ENCODE measurements around the gene BCL2. TPM values are rescaled to one million over a fixed set of nuclear protein-coding genes. Genes with fewer than 3 reads are reported as not detected.

Gene BCL2
- total RNA-seq, 4 donors from 2014 or later: 16.1 to 61.1 (median 36.9) TPM

DNA sequence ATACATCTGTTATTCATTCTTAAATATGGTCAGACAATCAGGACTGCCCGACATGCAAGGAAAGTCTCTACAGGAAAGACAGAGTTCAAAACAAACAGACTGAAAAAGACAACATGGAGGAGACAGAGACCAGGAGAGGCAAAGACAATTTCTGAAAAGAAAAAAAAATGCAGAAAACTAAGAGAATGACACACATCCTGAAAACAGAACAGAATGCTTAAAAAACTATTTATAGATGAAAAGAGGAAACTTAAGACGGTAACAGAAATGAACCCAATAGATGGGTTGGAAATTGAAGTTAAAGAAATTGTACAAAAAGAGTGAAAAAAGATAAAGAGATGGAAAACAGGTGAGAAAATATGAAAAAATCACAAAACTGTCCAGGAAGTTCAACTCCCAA is 95.7 kb downstream of the BCL2 start:
- H3K36me3 ChIP-seq: no peaks in the 10 kb centered on the region
- no peak for DNase-seq
- TF ChIP-seq, protein P1, sequence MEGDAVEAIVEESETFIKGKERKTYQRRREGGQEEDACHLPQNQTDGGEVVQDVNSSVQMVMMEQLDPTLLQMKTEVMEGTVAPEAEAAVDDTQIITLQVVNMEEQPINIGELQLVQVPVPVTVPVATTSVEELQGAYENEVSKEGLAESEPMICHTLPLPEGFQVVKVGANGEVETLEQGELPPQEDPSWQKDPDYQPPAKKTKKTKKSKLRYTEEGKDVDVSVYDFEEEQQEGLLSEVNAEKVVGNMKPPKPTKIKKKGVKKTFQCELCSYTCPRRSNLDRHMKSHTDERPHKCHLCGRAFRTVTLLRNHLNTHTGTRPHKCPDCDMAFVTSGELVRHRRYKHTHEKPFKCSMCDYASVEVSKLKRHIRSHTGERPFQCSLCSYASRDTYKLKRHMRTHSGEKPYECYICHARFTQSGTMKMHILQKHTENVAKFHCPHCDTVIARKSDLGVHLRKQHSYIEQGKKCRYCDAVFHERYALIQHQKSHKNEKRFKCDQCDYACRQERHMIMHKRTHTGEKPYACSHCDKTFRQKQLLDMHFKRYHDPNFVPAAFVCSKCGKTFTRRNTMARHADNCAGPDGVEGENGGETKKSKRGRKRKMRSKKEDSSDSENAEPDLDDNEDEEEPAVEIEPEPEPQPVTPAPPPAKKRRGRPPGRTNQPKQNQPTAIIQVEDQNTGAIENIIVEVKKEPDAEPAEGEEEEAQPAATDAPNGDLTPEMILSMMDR (IDR thresholded peaks at IDR 0.05): no peak
- no peak for TF ChIP-seq POLR2A (IDR thresholded peaks at IDR 0.05)
- intact Hi-C loops (cut with DNase I; ENCODE audit: low total_unique reads): no loop called here
- H3K27me3 ChIP-seq: no peaks in the 10 kb centered on the region
- H3K9me3 ChIP-seq: no peaks in the 10 kb centered on the region
- no peaks in the 10 kb centered on the region for H3K4me1 ChIP-seq
- no peak overlapping the region for H3K27ac ChIP-seq
- no peak overlapping the region for H3K4me3 ChIP-seq

GRCh38 chr18:63220903-63221302 is 98.7 kb downstream of the BCL2 start:
- Histone ChIP-seq H3K9me3 (no peaks in the 10 kb centered on the region), H3K4me3 (no peak overlapping the region), H3K36me3 (no peaks in the 10 kb centered on the region), H3K27me3 (no peaks in the 10 kb centered on the region), H3K4me1 (no peaks in the 10 kb centered on the region), H3K27ac (no peak overlapping the region)
- TF ChIP-seq, protein P1 (IDR thresholded peaks at IDR 0.05): no peak
- no peak for TF ChIP-seq POLR2A (IDR thresholded peaks at IDR 0.05)
- no peak for DNase-seq
- intact Hi-C loops (cut with DNase I; ENCODE audit: low total_unique reads): no loop called here

- no peak for DNase-seq
- intact Hi-C loops (cut with DNase I; ENCODE audit: low total_unique reads): no loop called here
- Histone ChIP-seq H3K36me3 (no peaks in the 10 kb centered on the region), H3K4me3 (no peak overlapping the region), H3K4me1 (no peaks in the 10 kb centered on the region), H3K9me3 (no peaks in the 10 kb centered on the region), H3K27me3 (no peaks in the 10 kb centered on the region), H3K27ac (no peak overlapping the region)
- no peak for TF ChIP-seq POLR2A (IDR thresholded peaks at IDR 0.05)
- TF ChIP-seq, protein P1 (IDR thresholded peaks at IDR 0.05): no peak
Measured at GRCh38 chr18:63218472-63218871, 101.1 kb downstream of the BCL2 start.

- Histone ChIP-seq H3K4me1 (no peaks in the 10 kb centered on the region), H3K27me3 (no peaks in the 10 kb centered on the region), H3K4me3 (no peak overlapping the region), H3K36me3 (no peaks in the 10 kb centered on the region), H3K27ac (no peak overlapping the region), H3K9me3 (no peaks in the 10 kb centered on the region)
- no peak for TF ChIP-seq POLR2A (IDR thresholded peaks at IDR 0.05)
- TF ChIP-seq, protein P1 (IDR thresholded peaks at IDR 0.05): no peak
- no peak for DNase-seq
- intact Hi-C loops (cut with DNase I; ENCODE audit: low total_unique reads): no loop called here
Measured at GRCh38 chr18:63216516-63217311, 102.9 kb downstream of the BCL2 start.

- TF ChIP-seq, protein P1 (IDR thresholded peaks at IDR 0.05): no peak
- TF ChIP-seq POLR2A (IDR thresholded peaks at IDR 0.05): no peak
- H3K27ac ChIP-seq: no peak overlapping the region
- H3K27me3 ChIP-seq: no peaks in the 10 kb centered on the region
- no peaks in the 10 kb centered on the region for H3K36me3 ChIP-seq
- H3K4me1 ChIP-seq: no peaks in the 10 kb centered on the region
- no peak overlapping the region for H3K4me3 ChIP-seq
- no peak for DNase-seq
- H3K9me3 ChIP-seq: no peaks in the 10 kb centered on the region
- intact Hi-C loops (cut with DNase I; ENCODE audit: low total_unique reads): no loop called here
Measured at GRCh38 chr18:63213936-63214671, 105.5 kb downstream of the BCL2 start.
